ENCODE results near the gene OPHN1. TPM values are rescaled to one million over a fixed set of nuclear protein-coding genes. Genes with fewer than 3 reads are reported as not detected.

Gene OPHN1
- total and polyA plus RNA-seq, 2 donors (not counting 3 experiments of a cell fraction or from before 2014, with no cell fraction given): 3.9 to 6.7 TPM

DNA sequence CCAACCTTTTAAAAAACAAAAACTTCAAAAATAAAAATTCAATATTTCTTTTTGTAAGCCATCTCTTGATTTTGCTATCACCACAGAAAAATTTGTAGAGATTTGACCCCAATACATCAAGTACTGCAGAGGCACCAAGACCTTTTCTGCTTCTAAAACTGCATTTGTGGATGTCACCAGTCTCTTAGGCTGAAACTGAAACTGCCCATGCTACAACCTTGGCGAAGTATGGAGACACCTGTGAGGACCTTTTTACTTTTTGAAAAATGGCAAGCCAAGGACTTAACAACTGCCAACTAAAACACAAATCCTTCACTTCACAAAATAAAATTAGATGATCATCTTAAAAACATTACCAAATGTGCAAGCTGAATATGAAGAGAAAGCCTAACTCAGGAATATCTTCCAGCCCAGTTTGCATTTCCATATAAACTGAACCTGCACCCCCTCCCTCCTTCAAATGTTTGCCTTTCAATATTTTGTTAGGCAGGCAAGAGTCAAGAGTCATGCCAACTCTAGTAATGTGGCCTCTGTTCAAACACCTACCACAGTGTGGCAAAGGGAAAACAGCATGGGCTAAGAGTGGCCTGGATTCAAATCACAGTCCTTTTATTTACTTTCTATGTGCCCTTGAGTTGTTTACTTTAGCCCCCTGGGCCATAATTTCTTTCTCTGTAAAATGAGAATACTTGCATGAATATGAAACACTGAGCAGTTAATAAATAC, 389.4 kb downstream of the OPHN1 start:
- H3K9me1 ChIP-seq (replicated peaks; ENCODE audit: control insufficient read depth, extremely low read depth, insufficient read depth, low read length): no peaks in the 10 kb centered on the region
- POLR2A ChIA-PET: no interaction called here

More for the DNA sequence above, 389.4 kb downstream of the OPHN1 start:
- Histone ChIP-seq H3K4me1 (ENCODE audit: control insufficient read depth, extremely low read depth, insufficient read depth, low read length) (no peaks in the 10 kb centered on the region), H3K4me3 (replicated peaks in 1 of 3; ENCODE audit: insufficient read depth in 1 of 3, low read depth in 1 of 3, low read length in 3 of 3) (no peak overlapping the region), H3K79me2 (ENCODE audit: control insufficient read depth, insufficient read depth, low read length) (no peaks in the 10 kb centered on the region), H3K9ac (replicated peaks; ENCODE audit: extremely low read depth, insufficient read depth, low read length) (no peak overlapping the region), H4K20me1 (replicated peaks; ENCODE audit: control insufficient read depth, extremely low read depth, insufficient read depth, low read length) (no peaks in the 10 kb centered on the region), H3K36me3 (ENCODE audit: control insufficient read depth in 2 of 2, extremely low read depth in 1 of 2, insufficient read depth in 2 of 2, low read length in 2 of 2) (no peaks in the 10 kb centered on the region), H3K4me2 (ENCODE audit: insufficient read depth, low read length) (no peak overlapping the region), H3K27ac (ENCODE audit: insufficient read depth, low read depth, low read length) (no peak overlapping the region), H3K27me3 (ENCODE audit: control insufficient read depth in 2 of 2, insufficient read depth in 2 of 2, low read length in 2 of 2) (no peaks in the 10 kb centered on the region), H2AFZ (ENCODE audit: low read depth, low read length) (no peak overlapping the region), H3K9me3 (replicated peaks; ENCODE audit: control insufficient read depth, insufficient read depth, low read length) (no peaks in the 10 kb centered on the region)
- dilution Hi-C loops (cut with MboI; ENCODE audit: extremely low pct_ligation_motif_present, low sequenced_read_pairs) (no loop called here), intact Hi-C loops (cut with micrococcal nuclease) (no loop called here)
- BruUV-seq (replicated peaks): no TSS peak
- CTCF ChIA-PET: no interaction called here
- DNase-seq (ENCODE audit: low read depth, low spot score) (no peak), FAIRE-seq (no peak)
- no peak for TF ChIP-seq FOS (IDR thresholded peaks at IDR 0.05; ENCODE audit: borderline replicate concordance, insufficient read depth, low read length)
- TF ChIP-seq, protein P1, sequence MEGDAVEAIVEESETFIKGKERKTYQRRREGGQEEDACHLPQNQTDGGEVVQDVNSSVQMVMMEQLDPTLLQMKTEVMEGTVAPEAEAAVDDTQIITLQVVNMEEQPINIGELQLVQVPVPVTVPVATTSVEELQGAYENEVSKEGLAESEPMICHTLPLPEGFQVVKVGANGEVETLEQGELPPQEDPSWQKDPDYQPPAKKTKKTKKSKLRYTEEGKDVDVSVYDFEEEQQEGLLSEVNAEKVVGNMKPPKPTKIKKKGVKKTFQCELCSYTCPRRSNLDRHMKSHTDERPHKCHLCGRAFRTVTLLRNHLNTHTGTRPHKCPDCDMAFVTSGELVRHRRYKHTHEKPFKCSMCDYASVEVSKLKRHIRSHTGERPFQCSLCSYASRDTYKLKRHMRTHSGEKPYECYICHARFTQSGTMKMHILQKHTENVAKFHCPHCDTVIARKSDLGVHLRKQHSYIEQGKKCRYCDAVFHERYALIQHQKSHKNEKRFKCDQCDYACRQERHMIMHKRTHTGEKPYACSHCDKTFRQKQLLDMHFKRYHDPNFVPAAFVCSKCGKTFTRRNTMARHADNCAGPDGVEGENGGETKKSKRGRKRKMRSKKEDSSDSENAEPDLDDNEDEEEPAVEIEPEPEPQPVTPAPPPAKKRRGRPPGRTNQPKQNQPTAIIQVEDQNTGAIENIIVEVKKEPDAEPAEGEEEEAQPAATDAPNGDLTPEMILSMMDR (IDR thresholded peaks at IDR 0.05; ENCODE audit: extremely low read depth in 1 of 2, insufficient read depth in 1 of 2, low read depth in 1 of 2, low read length in 2 of 2): no peak
- TF ChIP-seq EZH2 (IDR thresholded peaks at IDR 0.05; ENCODE audit: borderline replicate concordance, low read depth, low read length, severe bottlenecking): no peak
- no peak for TF ChIP-seq POLR2AphosphoS5 (IDR thresholded peaks at IDR 0.05; ENCODE audit: insufficient read depth, low read depth, low read length)
- no peak for TF ChIP-seq POLR2A (IDR thresholded peaks at IDR 0.05; ENCODE audit: low read depth, low read length)
- TF ChIP-seq JUN (IDR thresholded peaks at IDR 0.05; ENCODE audit: borderline replicate concordance, insufficient read depth, insufficient read length, low read depth): no peak
- TF ChIP-seq MYC (IDR thresholded peaks at IDR 0.05; ENCODE audit: low read depth, low read length): no peak
- no peak for TF ChIP-seq GATA2 (IDR thresholded peaks at IDR 0.05; ENCODE audit: insufficient read depth, insufficient read length, low read depth, low read length)
- no peak for TF ChIP-seq MAX (IDR thresholded peaks at IDR 0.05; ENCODE audit: insufficient read depth, insufficient read length)

Data from endothelial cell of umbilical vein (primary cell).